HG03442 (cell line): Measurements from ENCODE around the gene UFSP1.

Source experiments
- ATAC-seq: cut with Tn5 transposase; IDR thresholded peaks from one replicate; pipeline ENCODE4 v1.9.1; 2021; ENCODE audit warnings: mild to moderate bottlenecking, moderate library complexity; ENCODE audit not compliant: unreplicated experiment

The UFSP1 gene

GRCh38 chr7:100895956-100896731 lies 6.6 kb upstream of the UFSP1 start:
- no peak for ATAC-seq

GRCh38 chr7:100895701-100895955 lies 6.1 kb upstream of the UFSP1 start, which contains the start of gene ACHE:
TSS of gene ACHE (minus strand) at chr7:100895888. CDS start at chr7:100894232, 1,656 bp downstream.
- ATAC-seq, result no peak

- ATAC-seq, result no peak
Observed at GRCh38 chr7:100894860-100895700, 5.6 kb upstream of the UFSP1 start.

GRCh38 chr7:100893910-100894721 lies 4.6 kb upstream of the UFSP1 start:
- ATAC-seq, result no peak

GRCh38 chr7:100893318-100893895 lies 3.9 kb upstream of the UFSP1 start:
- ATAC-seq, result no peak

GRCh38 chr7:100892364-100893317 lies 3.1 kb upstream of the UFSP1 start:
- no peak for ATAC-seq

- ATAC-seq, result no peak
Observed at GRCh38 chr7:100891568-100892247, 2.2 kb upstream of the UFSP1 start.

GRCh38 chr7:100890653-100891567 lies 1.4 kb upstream of the UFSP1 start:
- no peak for ATAC-seq

GRCh38 chr7:100888291-100888987 lies 1.1 kb downstream of the UFSP1 start:
- ATAC-seq, result no peak

- no peak for ATAC-seq
Observed at GRCh38 chr7:100887516-100888290, 1.8 kb downstream of the UFSP1 start.

GRCh38 chr7:100886936-100887515 lies 2.5 kb downstream of the UFSP1 start:
- ATAC-seq, result no peak

GRCh38 chr7:100886142-100886935 lies 3.2 kb downstream of the UFSP1 start:
- ATAC-seq, result no peak

GRCh38 chr7:100885440-100886141 lies 3.9 kb downstream of the UFSP1 start:
- ATAC-seq, result no peak

- ATAC-seq, result no peak
Observed at GRCh38 chr7:100884736-100885439, 4.6 kb downstream of the UFSP1 start.
